WTC11 (cell line): Measurements from ENCODE around the gene KIR2DL4.
"Not testable (repeated sequence)": the region's sequence is repeated elsewhere in the genome, so short reads cannot be mapped to it uniquely, and the experiment has no call there.

Source experiments
- AFF4 ChIP-seq: sonication (generic); formaldehyde crosslinking; IDR thresholded peaks from 2 replicates; pipeline ENCODE4 v1.8.1; 2023; ENCODE audit warnings: mild to moderate bottlenecking, missing genetic modification reagents, borderline replicate concordance
- ATF2 ChIP-seq: sonication (generic); formaldehyde crosslinking; IDR thresholded peaks from 2 replicates; pipeline ENCODE4 v1.8.1; 2022; ENCODE audit warnings: low read depth, missing genetic modification reagents, borderline replicate concordance
- ATF3 ChIP-seq: sonication (generic); formaldehyde crosslinking; conservative IDR thresholded peaks from 2 replicates; pipeline ENCODE4 v1.8.1; 2022; ENCODE audit warnings: mild to moderate bottlenecking, missing genetic modification reagents
- ATF6 ChIP-seq: sonication (generic); formaldehyde crosslinking; IDR thresholded peaks from 2 replicates; pipeline ENCODE4 v1.8.1; 2023; ENCODE audit warnings: mild to moderate bottlenecking, missing genetic modification reagents
- CREM ChIP-seq: sonication (generic); formaldehyde crosslinking; IDR thresholded peaks from 2 replicates; pipeline ENCODE4 v1.8.1; 2022; ENCODE audit warnings: mild to moderate bottlenecking, missing genetic modification reagents, moderate library complexity
- CTCF ChIP-seq: fragments of 200-600 bp; IDR thresholded peaks from 2 replicates; pipeline ENCODE4 v1.8.0; 2022; ENCODE audit warnings: antibody characterized with exemption
- ELF4 ChIP-seq: sonication (generic); formaldehyde crosslinking; IDR thresholded peaks from 2 replicates; pipeline ENCODE4 v1.8.1; 2022; ENCODE audit warnings: low read depth, mild to moderate bottlenecking, moderate library complexity, missing genetic modification reagents
- GTF2I ChIP-seq: fragments of 250-450 bp; sonication (Bioruptor Pico); conservative IDR thresholded peaks from 2 replicates; pipeline ENCODE4 v1.4.0; 2021; ENCODE audit warnings: mild to moderate bottlenecking
- IRF2 ChIP-seq: sonication (generic); formaldehyde crosslinking; IDR thresholded peaks from 2 replicates; pipeline ENCODE4 v1.8.0; 2022; ENCODE audit warnings: low read depth, missing genetic modification reagents, borderline replicate concordance
- NFYB ChIP-seq: sonication (generic); formaldehyde crosslinking; conservative IDR thresholded peaks from 2 replicates; pipeline ENCODE4 v1.8.0; 2022; ENCODE audit warnings: low read depth, missing genetic modification reagents

GRCh38 chr19:54858476-54858875 lies 55.1 kb downstream of the KIR2DL4 start:
- not testable (repeated sequence) for TF ChIP-seq GTF2I; ATF6; CTCF; ELF4 (CRISPR knock-in tag); IRF2; NFYB (CRISPR knock-in tag); ATF3 (CRISPR knock-in tag); AFF4 (CRISPR knock-in tag); ATF2 (CRISPR knock-in tag); CREM (CRISPR knock-in tag)
